AG09309 (cell line): ENCODE data around the gene ADNP2.

Source experiments
- DNase-seq: peaks from one replicate; pipeline ENCODE4 v3.0.0-alpha.2; 2010; ENCODE audit warnings: low read depth
- H3K4me3 ChIP-seq: 2 replicates; pipeline ENCODE4 v1.5.1; 2011; ENCODE audit warnings: mild to moderate bottlenecking, low read depth, low read length, moderate library complexity; ENCODE audit not compliant: control insufficient read depth
- TF ChIP-seq, protein P1 (sequence below): IDR thresholded peaks from 2 replicates; pipeline ENCODE4 v1.5.1; 2011; ENCODE audit warnings: mild to moderate bottlenecking, low read depth, low read length, inconsistent platforms; ENCODE audit not compliant: insufficient read depth, control insufficient read depth; ENCODE audit errors: missing control alignments

ADNP2 gene

DNA sequence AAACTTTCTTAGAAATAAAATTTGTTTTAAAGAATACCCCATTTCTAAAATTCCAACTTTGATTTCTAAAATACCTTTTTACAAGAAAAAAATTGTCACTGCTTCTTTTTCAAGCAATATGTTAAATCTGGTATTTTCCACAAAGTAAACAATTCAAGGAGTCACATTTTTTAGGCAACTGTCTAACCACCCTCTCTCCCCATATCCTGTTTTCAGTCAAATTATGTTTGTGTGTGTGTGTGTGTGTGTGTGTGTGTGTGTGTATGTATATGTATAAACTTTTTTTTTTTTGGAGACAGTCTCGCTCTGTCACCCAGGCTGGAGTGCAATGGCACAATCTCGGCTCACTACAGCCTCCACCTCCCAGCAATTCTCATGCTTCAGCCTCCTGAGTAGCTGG is 59.3 kb downstream of the ADNP2 start:
- TF ChIP-seq, protein P1, sequence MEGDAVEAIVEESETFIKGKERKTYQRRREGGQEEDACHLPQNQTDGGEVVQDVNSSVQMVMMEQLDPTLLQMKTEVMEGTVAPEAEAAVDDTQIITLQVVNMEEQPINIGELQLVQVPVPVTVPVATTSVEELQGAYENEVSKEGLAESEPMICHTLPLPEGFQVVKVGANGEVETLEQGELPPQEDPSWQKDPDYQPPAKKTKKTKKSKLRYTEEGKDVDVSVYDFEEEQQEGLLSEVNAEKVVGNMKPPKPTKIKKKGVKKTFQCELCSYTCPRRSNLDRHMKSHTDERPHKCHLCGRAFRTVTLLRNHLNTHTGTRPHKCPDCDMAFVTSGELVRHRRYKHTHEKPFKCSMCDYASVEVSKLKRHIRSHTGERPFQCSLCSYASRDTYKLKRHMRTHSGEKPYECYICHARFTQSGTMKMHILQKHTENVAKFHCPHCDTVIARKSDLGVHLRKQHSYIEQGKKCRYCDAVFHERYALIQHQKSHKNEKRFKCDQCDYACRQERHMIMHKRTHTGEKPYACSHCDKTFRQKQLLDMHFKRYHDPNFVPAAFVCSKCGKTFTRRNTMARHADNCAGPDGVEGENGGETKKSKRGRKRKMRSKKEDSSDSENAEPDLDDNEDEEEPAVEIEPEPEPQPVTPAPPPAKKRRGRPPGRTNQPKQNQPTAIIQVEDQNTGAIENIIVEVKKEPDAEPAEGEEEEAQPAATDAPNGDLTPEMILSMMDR, result no peak
- no peak for DNase-seq
- no peak overlapping the region for H3K4me3 ChIP-seq

DNA sequence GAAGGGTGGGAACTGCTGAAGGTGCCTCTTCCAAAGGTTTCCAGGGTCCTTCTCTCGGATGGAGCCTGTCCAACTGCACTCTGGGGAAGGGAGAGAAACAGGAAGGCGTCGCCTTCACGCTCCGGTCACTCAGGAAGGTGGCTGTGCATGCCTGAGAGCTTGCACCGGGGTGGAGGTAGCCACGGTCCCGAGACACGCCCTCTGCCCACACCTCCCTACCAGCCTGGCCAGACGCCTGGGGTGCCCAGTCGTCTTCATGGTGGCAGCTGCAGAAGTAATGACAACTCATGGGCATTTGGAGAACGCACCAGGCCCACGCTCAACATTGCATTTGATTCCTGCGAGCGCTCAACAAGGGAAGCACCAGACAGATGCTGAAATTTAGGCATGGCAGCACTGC is 59.9 kb downstream of the ADNP2 start:
- H3K4me3 ChIP-seq, result no peak overlapping the region
- TF ChIP-seq, protein P1, result no peak
- no peak for DNase-seq

DNA sequence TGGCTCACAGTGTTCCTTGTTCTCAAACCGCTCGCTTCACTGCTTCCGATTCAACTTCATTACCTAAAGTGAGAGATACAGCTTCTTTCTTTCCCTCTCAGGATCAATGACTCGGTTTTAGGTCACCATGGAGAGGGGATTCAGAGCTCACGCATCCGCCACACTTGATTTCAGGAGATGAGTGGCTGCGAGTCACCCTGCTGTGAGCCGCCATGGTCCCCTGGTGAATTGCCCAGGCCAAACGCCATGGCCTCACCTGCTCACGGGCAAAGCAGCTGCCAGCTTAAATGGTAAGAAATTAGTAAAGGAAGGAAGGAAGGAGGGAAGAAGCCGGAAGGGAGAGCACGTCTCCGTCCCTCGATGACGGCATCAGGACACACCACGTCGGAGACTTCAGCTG is 60.5 kb downstream of the ADNP2 start:
- TF ChIP-seq, protein P1, result no peak
- no peak overlapping the region for H3K4me3 ChIP-seq
- DNase-seq, result no peak

DNA sequence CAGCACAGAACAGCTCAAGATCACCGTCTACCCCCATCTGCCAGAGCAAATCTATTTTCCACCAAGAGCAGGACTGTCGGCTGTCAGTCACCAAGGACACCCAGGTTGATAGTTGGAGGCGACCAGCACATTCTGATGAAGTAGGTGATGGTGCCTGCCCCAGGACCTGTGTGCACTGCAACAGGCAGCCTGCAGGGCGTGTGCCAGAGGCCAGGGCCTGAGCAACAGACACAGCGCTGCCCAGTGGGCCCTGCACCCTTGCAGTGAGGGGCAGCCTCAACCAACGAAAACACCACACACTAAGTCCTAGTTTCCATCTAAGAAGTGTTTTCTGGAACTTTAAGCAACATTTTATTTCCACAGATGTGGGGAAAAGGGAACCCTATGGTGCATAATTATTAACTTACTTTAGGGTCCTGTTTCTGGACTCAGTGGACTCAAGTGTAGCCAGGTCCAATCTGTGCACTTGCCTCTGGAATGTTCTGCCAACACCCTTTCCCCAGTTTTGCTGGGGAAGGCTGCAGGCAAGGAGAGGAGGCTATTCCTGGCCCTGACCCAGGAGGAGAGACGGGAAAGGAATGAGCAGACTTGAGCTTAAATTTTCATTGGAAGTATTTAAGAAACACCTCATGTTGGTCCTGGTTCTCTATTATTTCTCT is 61.5 kb downstream of the ADNP2 start:
- no peak overlapping the region for H3K4me3 ChIP-seq
- TF ChIP-seq, protein P1, result no peak
- DNase-seq, result no peak

DNA sequence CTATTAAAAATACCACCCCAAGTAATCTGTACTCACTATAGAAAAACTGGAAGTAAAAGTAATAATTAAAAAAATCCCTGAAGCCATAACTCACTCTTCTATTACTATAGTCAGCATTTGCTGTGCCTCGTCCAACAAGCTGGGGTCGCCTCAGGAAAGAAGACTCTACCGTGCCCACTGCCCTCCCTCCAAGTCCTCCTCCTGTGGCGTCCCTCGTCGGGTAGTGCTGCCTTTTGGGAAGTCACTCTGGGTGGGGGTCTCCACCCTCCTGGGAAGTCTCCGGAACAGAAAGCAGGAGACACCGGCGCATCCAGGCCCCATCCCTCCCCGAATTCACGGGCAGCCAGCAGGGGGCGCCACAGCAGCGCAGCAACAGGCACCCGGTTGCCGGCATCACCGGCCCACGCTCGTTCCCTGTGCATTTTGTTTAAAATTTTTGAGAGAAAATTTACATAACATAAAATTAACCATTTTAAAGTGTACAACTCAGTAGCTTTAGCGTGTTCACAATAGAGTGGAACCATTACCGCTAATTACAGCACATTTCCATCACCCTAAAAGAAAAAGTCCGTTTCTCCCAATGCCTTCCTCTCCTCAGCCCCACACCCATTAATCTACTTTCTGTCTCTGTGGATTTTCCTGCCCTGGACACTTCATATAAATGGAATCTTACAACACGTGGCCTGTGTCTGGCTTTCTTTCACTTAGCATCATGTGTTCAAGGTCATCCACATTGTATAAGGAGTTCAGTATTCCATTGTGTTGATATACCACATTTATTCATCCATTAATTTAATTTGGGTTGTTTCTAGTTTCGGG is 62.2 kb downstream of the ADNP2 start:
- DNase-seq, result peak; percentile 20
- TF ChIP-seq, protein P1, result peak; percentile 85
- peak overlapping the region; percentile 4 for H3K4me3 ChIP-seq

DNA sequence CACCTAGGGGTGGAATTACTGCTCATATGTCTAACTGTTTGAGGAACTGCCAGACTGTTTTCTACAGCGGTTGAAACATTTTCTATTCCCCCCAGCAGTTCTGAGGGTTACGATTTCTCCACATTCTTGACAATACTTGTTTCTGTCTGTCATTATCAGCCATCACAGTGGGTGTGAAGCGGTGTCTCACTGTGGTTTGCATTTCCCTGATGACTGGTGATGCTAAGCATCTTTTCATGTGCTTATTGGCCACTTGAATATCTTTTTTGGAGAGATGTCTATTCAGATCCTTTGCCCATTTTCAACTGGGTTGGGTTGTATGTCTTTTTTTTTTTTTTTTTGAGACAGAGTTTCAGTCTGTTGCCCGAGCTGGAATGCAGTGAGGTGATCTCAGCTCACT is 63.0 kb downstream of the ADNP2 start:
- DNase-seq, result no peak
- no peak overlapping the region for H3K4me3 ChIP-seq
- TF ChIP-seq, protein P1, result no peak

DNA sequence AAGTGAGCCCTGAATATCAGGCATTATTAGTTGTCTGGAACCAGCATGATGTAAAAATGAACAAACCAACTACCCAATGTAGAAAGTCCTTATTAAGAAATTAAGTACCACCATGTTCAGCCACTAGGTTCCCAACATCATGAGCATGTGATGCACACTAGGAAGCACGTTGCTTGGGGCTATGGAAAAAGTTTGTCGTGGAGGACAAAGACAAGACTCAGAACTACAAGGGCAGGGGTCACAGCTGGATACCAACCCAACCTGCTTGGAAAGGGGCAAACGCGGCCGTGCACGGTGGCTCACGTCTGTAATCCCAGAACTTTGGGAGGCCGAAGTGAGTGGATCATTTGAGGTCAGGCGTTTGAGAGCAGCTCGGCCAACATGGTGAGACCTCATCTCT is 64.0 kb downstream of the ADNP2 start:
- H3K4me3 ChIP-seq, result no peak overlapping the region
- no peak for DNase-seq

More for the DNA sequence above, 64.0 kb downstream of the ADNP2 start:
- TF ChIP-seq, protein P1, result no peak
